Thoracic aorta (tissue), 2 donors: ENCODE results near the gene GOLGA2. TPM values are rescaled to one million over a fixed set of nuclear protein-coding genes. Genes with fewer than 3 reads are reported as not detected.

Experiments
- ATAC-seq: fragments of 150-250 bp; one replicate; pipeline ENCODE4 v1.8.0; 2017; ENCODE audit warnings: low read depth; ENCODE audit not compliant: insufficient number of reproducible peaks, low FRiP score
- DNase-seq: peaks from one replicate; pipeline ENCODE4 v3.0.0-alpha.2; 2020; ENCODE audit warnings: low spot score
- H3K27ac ChIP-seq, 2 donors: fragments of 200-600 bp; sonication (generic); 1 replicate in 1 of 2; 2 replicates in 1 of 2; pipeline ENCODE4 v1.5.1; 2016; ENCODE audit warnings: mild to moderate bottlenecking in 2 of 2, moderate library complexity in 2 of 2
- H3K27me3 ChIP-seq: fragments of 200-600 bp; sonication (generic); replicated peaks from 2 replicates; pipeline ENCODE4 v1.6.0; 2016; ENCODE audit warnings: mild to moderate bottlenecking; ENCODE audit not compliant: insufficient read depth
- H3K36me3 ChIP-seq: fragments of 200-600 bp; sonication (generic); one replicate; pipeline ENCODE4 v1.5.1; 2016
- H3K4me1 ChIP-seq, 2 donors: fragments of 200-600 bp; sonication (generic); 1 replicate in 1 of 2; 2 replicates in 1 of 2; pipeline versions ENCODE4 v1.5.1 to v1.6.0; 2016; ENCODE audit warnings: low read depth in 2 of 2, mild to moderate bottlenecking in 1 of 2; ENCODE audit not compliant: control insufficient read depth in 1 of 2
- H3K4me3 ChIP-seq: fragments of 200-600 bp; sonication (generic); 2 replicates; pipeline ENCODE4 v1.5.1; 2016; ENCODE audit warnings: mild to moderate bottlenecking
- H3K9me3 ChIP-seq: fragments of 200-600 bp; sonication (generic); 2 replicates; pipeline ENCODE4 v1.5.1; 2016
- CTCF ChIP-seq: fragments of 200-600 bp; sonication (generic); IDR thresholded peaks from one replicate; pipeline ENCODE4 v1.5.1; 2019; ENCODE audit warnings: antibody characterized with exemption
- total RNA-seq, 2 donors: library from RNA; depleted of rRNA; stranded (reverse); fragments of >200 nt; gene quantifications; one replicate each; pipeline versions ENCODE4 v1.1.0 to v1.2.3, GENCODE V29; 2016

The GOLGA2 gene
- total RNA-seq, 2 donors from 2014 or later: 115 to 141 TPM

- no peak overlapping the region for H3K27ac ChIP-seq
- TF ChIP-seq CTCF: no peak
- H3K27me3 ChIP-seq: no peaks in the 10 kb centered on the region
- no peaks in the 10 kb centered on the region for H3K36me3 ChIP-seq
- ATAC-seq (no peak), DNase-seq (no peak)
- no peak overlapping the region for H3K4me3 ChIP-seq
- H3K9me3 ChIP-seq: no peaks in the 10 kb centered on the region
- H3K4me1 ChIP-seq: peaks cover 0 to 8% of the 10 kb centered on the region in 2 donors
Observed at GRCh38 chr9:128213746-128214497, 61.9 kb downstream of the GOLGA2 start.

GRCh38 chr9:128211981-128212281 is 63.9 kb downstream of the GOLGA2 start:
- no peak for ATAC-seq
- no peak overlapping the region for H3K27ac ChIP-seq

GRCh38 chr9:128211186-128211980 is 64.4 kb downstream of the GOLGA2 start:
- Histone ChIP-seq H3K27ac (no peak overlapping the region), H3K27me3 (no peaks in the 10 kb centered on the region), H3K36me3 (no peaks in the 10 kb centered on the region), H3K4me3 (no peak overlapping the region), H3K4me1 (no peaks in the 10 kb centered on the region), H3K9me3 (no peaks in the 10 kb centered on the region)
- ATAC-seq (no peak), DNase-seq (no peak)
- TF ChIP-seq CTCF: no peak

More at GRCh38 chr9:128211981-128212281, 63.9 kb downstream of the GOLGA2 start:
- H3K36me3 ChIP-seq: no peaks in the 10 kb centered on the region
- H3K4me3 ChIP-seq: no peak overlapping the region
- no peak for TF ChIP-seq CTCF
- no peaks in the 10 kb centered on the region for H3K9me3 ChIP-seq
- no peak for DNase-seq
- H3K27me3 ChIP-seq: no peaks in the 10 kb centered on the region
- H3K4me1 ChIP-seq: no peaks in the 10 kb centered on the region

GRCh38 chr9:128208946-128209669 is 66.7 kb downstream of the GOLGA2 start:
- no peak overlapping the region for H3K27ac ChIP-seq
- no peak overlapping the region for H3K4me3 ChIP-seq
- H3K36me3 ChIP-seq: no peaks in the 10 kb centered on the region
- H3K9me3 ChIP-seq: no peaks in the 10 kb centered on the region
- DNase-seq (no peak), ATAC-seq (no peak)
- no peak for TF ChIP-seq CTCF
- peaks cover under 1 to 3% of the 10 kb centered on the region in 2 donors for H3K4me1 ChIP-seq
- H3K27me3 ChIP-seq: peaks cover 3% of the 10 kb centered on the region

- no peak for DNase-seq
- no peaks in the 10 kb centered on the region for H3K36me3 ChIP-seq
- TF ChIP-seq CTCF: no peak
- H3K4me1 ChIP-seq: peaks cover 7 to 10% of the 10 kb centered on the region in 2 donors
- ATAC-seq: no peak
- H3K9me3 ChIP-seq: no peaks in the 10 kb centered on the region
- peaks cover 8% of the 10 kb centered on the region for H3K27me3 ChIP-seq
- no peak overlapping the region for H3K4me3 ChIP-seq
- no peak overlapping the region for H3K27ac ChIP-seq
Observed at GRCh38 chr9:128208386-128208785, 67.4 kb downstream of the GOLGA2 start.
